GM19455 (cell line): ENCODE measurements around the gene FXYD6.

Source experiments
- ATAC-seq: cut with Tn5 transposase; IDR thresholded peaks from one replicate; pipeline ENCODE4 v1.9.1; 2021; ENCODE audit not compliant: unreplicated experiment

The FXYD6 gene

GRCh38 chr11:117851852-117852251 is 24.6 kb downstream of the FXYD6 start:
- no peak for ATAC-seq

DNA sequence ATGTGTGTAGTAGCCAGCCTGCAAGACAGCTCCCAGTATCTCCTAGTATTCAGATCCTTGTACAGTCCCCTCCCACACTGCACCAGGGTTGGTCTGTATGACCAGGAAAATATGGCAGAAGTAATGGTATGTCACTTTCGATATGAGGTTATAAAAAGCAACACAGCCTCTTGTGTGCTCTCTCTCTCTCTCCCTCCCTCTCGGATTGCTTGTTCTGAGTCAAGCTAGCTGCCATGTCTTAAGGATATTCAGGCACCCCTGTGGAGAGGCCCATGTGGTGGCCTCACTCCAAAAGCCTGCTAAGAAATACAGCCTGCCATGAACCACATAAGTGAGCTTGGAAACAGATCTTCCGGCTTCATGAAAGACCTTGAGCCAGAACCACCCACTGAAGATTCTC is 25.4 kb downstream of the FXYD6 start:
- ATAC-seq, result no peak

DNA sequence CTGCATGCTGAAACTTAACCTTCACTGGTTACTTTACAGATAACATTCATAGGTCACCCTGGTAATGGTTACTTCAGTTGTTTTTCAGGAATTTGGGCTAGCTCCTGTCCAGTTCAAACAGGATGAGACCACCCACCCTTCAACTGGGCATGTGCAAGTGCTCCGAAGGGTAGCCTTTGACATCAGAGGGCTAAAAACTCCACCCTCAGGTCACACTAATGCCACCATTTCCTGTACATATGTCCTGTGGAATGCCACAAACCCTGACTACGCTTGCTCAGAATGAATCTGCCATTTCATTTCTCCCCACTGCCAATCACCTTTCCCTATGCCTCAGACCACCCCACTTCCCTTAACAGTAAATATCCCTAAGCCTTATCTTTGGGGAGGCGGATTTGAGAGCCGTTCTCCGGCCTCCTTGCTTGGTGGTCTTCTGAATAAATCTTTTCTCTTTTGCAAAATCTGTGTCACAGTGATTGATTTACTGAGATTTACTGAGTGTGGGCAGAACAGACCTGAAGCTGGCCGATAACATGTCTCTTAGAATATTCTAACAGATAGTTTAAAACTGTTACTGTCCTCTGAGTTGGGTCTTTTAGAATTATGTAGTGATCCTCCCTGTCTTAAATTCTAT is 26.6 kb downstream of the FXYD6 start:
- ATAC-seq, result no peak

DNA sequence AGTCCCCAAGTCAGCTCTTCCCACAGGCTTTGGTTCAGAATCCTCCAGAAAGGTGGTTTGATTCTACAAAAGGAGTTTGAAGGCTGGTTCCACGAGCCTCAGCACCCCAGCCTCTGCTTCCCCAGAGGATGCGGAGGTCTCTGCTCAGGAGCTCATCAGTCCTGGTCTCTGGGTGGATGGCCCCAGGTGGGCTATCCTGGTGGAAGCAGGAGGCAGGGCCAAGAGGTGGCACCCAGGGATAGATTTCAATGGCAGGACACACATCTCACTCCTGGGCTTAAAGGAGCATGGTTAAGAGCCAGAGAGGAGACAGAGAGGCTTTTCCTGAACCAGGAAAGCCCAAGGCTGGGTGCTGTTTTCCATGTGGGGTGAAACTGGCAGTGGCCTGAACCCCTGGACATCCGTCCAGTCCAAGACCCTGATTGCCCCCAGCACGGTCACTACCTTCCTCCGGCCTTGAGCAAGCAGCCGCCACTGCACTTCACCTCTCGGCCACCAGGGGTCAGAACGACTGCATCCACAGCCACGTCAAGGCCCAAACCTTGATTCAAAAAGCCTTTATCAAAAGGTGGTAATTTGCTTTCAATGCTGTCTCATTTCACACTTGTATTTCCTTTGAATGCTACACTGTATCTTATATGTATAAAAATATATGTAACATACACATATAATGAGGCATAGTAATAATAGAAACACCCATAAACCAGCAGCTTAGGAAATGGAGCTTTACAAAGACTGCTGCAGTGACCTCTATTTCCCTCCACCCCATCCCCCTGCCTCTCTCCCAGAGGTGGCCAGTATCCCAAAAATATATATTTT is 32.6 kb downstream of the FXYD6 start:
- no peak for ATAC-seq

- no peak for ATAC-seq
Observed at GRCh38 chr11:117842131-117842941, 34.1 kb downstream of the FXYD6 start.

DNA sequence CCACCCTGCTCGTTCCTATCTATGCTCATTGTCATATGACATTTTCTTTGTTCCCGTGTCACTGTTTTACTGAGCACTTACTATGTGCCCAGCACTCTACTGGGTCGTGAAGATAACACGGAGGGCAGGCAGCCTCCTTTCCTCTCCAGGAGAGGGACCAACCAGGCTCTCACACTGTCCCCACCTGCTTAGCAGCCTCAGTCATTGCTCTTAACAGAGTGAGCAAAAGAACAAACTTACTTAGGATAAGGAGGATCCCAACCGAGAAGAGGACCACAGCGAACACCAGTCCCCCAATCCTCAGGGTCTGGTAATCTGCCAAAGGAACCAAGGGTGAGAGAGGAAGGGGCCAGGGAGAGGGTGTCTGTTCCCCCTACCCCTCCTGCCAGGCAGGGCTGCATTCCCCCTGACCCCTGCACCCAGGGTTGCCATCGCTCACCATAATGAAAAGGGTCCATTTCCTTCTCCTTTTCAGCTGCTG is 34.9 kb downstream of the FXYD6 start:
- no peak for ATAC-seq

DNA sequence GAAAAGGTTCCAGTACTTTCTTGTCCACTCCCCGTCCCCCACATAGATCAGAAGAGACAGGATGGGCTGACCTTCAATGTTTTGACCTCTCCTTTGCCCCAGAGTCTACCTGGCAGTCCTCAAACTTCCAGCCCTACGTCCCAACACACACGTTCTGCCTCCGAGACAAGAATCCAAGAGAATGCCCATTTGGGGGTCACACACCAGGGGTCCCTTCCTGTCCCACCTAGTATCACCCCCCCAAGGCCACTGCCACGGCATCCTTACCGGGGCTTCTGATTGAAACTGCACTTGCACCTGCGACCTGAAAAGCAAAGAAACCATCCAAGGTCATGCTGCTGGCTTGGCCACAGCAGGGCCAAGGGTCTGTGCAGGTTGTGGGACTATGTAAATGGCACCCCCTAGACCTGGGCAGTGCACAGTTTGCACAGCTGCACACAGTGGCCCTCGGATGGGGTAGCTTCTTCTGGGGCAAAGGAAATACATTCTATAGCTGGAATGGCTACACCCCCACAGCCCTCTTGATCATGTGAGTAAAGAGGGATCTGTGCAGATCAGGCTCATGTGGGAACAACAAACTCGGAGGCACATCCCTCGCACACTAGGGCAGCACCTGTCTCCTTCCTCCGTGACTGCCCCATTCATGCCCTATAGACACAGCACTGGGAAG is 35.4 kb downstream of the FXYD6 start:
- ATAC-seq, result no peak

DNA sequence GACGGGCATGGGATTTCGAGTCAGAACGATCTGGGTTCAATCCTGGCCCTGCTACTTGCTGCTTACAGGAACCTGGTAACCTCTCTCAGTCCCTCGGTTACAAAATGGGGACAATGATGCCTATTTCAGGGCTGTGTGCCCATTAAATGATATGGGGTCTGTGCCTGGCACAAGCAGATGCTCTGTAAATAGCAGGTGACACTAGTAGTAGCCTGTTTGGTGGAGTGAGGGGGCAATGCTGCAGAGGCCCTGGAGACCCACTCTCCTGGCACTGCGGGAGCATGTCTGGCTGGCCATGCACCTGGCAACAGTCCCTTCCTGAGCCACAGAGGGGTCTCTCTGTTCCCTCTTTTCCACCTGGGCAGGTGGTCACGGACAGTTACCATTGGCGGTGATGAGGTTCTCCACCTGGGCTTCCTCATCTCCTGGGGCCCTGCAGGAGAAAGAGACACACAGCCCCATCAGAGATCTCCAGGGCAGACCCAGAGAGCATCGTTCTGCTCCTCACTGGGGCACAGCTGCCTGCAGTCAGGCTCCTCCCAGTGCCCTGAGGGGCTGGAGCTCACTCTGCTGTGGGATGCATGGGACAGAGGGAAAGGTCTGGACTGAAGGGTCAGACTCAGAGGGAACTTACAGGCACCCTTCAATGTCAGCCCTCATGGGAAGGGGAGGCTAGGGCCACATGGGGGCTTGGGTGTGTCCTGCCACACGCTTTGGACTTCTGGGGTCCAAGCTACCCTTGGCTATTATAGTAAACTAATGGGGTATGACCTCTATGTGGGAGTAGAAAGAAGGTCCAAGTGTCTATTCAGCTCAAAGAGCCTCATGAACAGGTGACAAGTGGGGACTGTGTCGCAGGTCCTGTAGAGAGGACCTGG is 36.3 kb downstream of the FXYD6 start:
- ATAC-seq, result no peak

- no peak for ATAC-seq
Observed at GRCh38 chr11:117839380-117839881, 37.0 kb downstream of the FXYD6 start.

DNA sequence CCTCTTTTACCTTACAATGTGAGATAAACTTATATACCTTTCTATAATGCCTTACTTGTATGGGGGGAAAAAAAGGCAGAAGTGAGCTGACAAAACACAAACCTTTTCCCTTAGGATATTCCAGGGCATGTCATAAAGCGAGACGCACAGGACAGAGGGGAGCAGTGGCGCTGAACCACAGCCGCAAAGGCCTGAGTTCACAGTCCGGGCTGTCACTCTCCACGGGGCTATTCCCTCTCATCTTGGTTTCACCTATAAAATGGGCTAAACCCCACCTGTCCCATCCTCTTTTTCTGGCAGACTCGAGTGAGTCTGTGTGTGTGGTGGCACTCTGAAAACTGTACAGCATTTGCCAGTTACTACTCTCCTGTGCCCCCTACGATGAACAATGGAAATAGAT is 37.6 kb downstream of the FXYD6 start:
- ATAC-seq, result no peak

DNA sequence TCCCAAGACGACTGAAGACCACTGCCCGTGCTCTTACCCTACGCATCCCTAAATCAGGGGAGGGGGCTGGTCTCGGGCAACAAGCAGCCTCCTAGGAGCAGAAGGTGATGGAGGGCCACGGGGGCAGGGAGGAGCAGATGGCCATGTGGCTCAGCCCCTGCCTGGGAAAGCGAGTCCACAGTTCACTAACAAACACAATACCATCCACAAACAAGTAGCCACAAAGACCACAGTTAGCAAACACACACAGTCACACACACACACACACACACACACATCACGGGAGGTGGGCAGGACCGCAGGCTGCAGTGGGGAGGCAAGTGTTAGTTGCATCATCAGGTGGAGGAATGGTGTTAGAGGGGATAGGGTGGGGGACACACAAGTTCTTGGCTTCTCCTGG is 38.7 kb downstream of the FXYD6 start:
- no peak for ATAC-seq

DNA sequence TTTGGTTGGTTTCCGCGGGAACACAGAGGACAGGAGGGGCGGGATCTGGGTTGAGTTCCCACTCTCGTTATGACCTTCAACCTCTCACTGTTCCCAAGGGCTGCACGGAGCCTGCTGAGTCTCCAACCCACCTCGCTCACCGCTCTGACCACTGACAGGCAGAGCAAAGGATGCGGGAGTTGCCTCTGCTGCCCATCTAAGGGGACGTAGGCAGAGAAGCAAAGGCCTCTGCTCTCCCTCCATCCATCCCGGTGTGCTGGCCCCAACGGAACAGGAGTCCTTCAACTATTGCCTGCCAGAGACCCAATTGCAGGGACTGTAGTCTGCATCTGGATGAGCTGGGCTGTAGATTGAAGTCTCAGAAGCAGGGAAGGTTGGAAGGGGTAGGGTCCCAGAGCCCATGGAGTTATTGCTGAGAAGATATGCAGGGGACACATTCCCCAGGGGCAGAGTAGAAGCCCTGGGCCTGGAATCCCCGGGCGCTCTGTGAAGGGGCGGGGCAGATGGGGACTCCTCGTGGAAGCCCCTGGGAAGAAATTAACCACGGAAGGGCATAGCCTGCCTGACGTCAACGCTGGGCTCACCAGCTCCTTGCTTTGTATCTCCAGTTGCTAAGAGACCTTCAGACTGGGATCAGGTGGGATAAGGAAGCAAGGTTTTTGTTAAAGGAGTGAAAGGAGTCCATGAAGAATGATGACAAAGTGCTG is 39.2 kb downstream of the FXYD6 start:
- no peak for ATAC-seq

GRCh38 chr11:117836077-117836960 is 40.1 kb downstream of the FXYD6 start:
- ATAC-seq, result no peak

DNA sequence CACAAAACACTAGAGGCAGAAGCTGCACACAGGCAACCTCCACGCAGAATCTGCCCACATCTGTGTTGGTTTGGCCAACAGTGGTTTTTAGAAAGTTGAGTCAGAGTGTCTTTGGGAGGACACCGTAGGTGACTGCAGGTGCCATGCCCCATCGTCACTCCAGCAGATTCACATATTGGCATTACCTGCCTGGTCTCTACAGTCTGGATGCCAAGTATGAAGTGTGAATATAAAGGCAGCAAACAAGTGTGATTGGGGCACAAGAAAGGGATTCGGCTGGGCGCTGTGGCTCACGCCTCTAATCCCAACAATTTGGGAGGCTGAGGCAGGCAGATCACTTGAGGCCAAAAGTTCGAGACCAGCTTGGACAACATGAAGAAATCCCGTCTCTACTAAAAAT is 40.9 kb downstream of the FXYD6 start:
- no peak for ATAC-seq

DNA sequence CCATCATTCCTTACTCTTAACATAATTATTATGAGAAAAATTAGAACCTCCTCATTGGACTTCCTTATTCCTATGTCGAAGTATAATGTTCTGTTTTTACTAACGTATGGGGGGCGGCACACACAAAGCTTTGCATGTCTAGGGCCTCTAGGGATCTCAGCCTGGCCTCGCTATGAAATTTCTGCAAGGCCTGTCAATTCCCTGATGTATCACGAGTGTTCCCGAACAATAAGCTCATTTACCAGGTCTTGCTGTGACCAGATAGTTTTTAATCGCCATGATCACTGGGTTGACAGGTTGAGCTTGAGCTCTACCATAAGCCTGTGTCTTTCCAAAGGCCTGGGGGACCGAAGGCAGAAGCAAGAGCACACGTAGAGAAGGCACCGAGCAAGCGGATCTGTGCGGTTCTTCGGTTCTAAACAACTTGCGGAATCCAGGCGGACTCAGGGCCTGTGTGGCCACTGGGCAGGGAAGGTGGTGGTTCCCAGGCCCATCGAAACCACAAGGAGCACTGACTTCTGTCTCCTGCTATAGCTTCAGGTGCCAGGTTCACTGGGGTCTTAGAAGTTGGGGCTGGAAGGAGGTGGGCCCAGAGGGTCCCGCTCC is 41.5 kb downstream of the FXYD6 start:
- no peak for ATAC-seq

GRCh38 chr11:117834068-117834810 is 42.2 kb downstream of the FXYD6 start:
- no peak for ATAC-seq

GRCh38 chr11:117833401-117833891 is 43.0 kb downstream of the FXYD6 start:
- ATAC-seq, result no peak
